MM.1S (cell line): ENCODE data around the gene ESPL1.

ENCODE experiments used
- CTCF ChIP-seq: fragments of 300-600 bp; sonication (generic); IDR thresholded peaks from 2 replicates; pipeline ENCODE4 v1.5.1; 2016; ENCODE audit warnings: antibody characterized with exemption, low read length, mixed read lengths
- EZH2 ChIP-seq: fragments of 300-600 bp; sonication (generic); optimal IDR thresholded peaks from 2 replicates; pipeline ENCODE3; 2017; ENCODE audit warnings: low read depth, mild to moderate bottlenecking, antibody characterized with exemption, low read length, mixed read lengths
- EZH2phosphoT487 ChIP-seq: fragments of 300-600 bp; sonication (generic); IDR thresholded peaks from 2 replicates; pipeline ENCODE4 v1.6.1; 2018; ENCODE audit warnings: antibody characterized with exemption, low read length

DNA sequence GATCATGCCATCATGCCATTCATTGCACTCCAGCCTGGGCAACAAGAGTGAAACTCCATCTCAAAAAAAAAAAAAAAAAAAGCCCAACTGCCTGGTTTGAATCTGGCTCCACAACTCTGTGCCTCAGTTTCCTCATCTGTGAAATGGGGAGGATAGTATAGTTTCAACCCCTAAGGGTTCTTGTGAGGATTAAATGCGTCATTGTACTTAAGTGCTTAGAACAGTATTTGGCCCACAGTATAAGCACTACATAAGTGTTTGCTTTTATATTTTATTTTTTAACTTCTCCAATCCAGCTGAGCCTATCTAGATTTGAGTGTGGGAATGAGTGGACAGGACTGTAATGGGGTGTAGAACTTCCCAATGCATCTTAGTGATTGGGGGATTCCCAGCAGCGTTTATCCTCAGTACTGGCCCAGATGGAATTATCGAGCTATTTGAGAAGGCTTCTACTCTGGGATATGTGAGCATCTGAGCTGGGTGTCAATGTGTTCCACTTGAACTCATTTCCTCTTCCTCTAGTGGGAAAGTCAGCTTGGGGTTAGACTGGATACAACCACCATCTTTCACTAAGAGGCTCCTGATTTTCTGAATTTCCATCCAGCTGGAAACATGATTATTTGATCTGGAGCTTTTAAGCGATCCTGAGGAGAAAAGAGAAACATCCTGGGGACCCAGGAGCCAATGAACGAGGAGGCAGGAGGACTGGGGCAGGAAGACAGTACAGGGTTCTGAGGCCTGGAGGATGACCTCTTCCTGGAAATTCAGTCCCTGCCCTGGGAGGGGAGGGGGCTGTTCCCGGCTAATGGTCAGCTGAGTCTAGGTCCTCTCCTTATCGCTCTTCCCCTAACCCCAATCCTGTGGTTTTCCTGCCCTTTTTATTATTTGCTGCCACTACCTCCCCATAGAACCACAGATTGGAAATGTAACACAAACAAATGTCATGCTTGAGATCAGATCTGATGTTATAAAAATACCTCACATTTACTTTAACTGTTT, 9.3 kb upstream of the ESPL1 start:
- TF ChIP-seq CTCF (no peak), EZH2 (no peak), EZH2phosphoT487 (no peak)
